ENCODE measurements around the gene SPR. TPM values are rescaled to one million over a fixed set of nuclear protein-coding genes. Genes with fewer than 3 reads are reported as not detected.

Gene SPR
- total RNA-seq = 32.9 and 43.2 TPM in 2 replicates

GRCh38 chr2:72887032-72887739 is at the start of gene SPR:
SPR (plus strand) TSS chr2:72887408; CDS start chr2:72887433, 25 bp downstream.

GRCh38 chr2:72917138-72917876 is 30.1 kb downstream of the SPR start, which contains the start of gene EMX1:
EMX1 (plus strand) TSS chr2:72917519; CDS start chr2:72917853, 334 bp downstream.

Other genes with a start within 250 kb of the SPR start
- gene EXOC6B, start 61.4 kb upstream of the SPR start, total RNA-seq = 14.1 and 27.4 TPM in 2 replicates
- gene EMX1, start 30.1 kb downstream of the SPR start, total RNA-seq = not detected in 2 replicates
- 10.7 and 14.6 TPM in 2 replicates for gene SFXN5, start 184.3 kb downstream of the SPR start, total RNA-seq
- gene RAB11FIP5, start 225.5 kb downstream of the SPR start, total RNA-seq = 31.2 and 46.3 TPM in 2 replicates

Measured in bladder microvascular endothelial cell (primary cell).